Measurements from ENCODE around the gene NCAPD2. TPM values are rescaled to one million over a fixed set of nuclear protein-coding genes. Genes with fewer than 3 reads are reported as not detected.

NCAPD2 gene
- total RNA-seq, 2 donors from 2014 or later, result 35.9 to 94.1 TPM

GRCh38 chr12:6528539-6529235 lies 34.8 kb downstream of the NCAPD2 start:
- intact Hi-C loops (cut with DNase I), result no loop called here
- Histone ChIP-seq H3K9me3 (no peaks in the 10 kb centered on the region), H3K36me3 (peaks cover 25% of the 10 kb centered on the region), H3K4me1 (peaks cover 6% of the 10 kb centered on the region), H3K27me3 (no peaks in the 10 kb centered on the region), H3K27ac (no peak overlapping the region), H3K4me3 (no peak overlapping the region), H3K9ac (ENCODE audit: low read depth in 2 of 2, low read length in 2 of 2) (no peak overlapping the region)
- TF ChIP-seq CTCF (IDR thresholded peaks at IDR 0.05), result no peak
- DNase-seq, result no peak

- H3K9ac ChIP-seq (ENCODE audit: low read depth in 2 of 2, low read length in 2 of 2), result no peak overlapping the region
- intact Hi-C loops (cut with DNase I), result no loop called here
- H3K36me3 ChIP-seq, result peaks cover 25% of the 10 kb centered on the region
- no peak for TF ChIP-seq CTCF (IDR thresholded peaks at IDR 0.05)
- no peak overlapping the region for H3K27ac ChIP-seq
- H3K9me3 ChIP-seq, result no peaks in the 10 kb centered on the region
- H3K4me1 ChIP-seq, result peaks cover 6% of the 10 kb centered on the region
- no peaks in the 10 kb centered on the region for H3K27me3 ChIP-seq
- H3K4me3 ChIP-seq, result no peak overlapping the region
- no peak for DNase-seq
These were observed 35.4 kb downstream of the NCAPD2 start for GRCh38 chr12:6529291-6529737.

- Histone ChIP-seq H3K9me3 (no peaks in the 10 kb centered on the region), H3K9ac (ENCODE audit: low read depth in 2 of 2, low read length in 2 of 2) (no peak overlapping the region), H3K27ac (no peak overlapping the region), H3K36me3 (peaks cover 25% of the 10 kb centered on the region), H3K27me3 (no peaks in the 10 kb centered on the region), H3K4me3 (no peak overlapping the region), H3K4me1 (peaks cover 6% of the 10 kb centered on the region)
- no peak for TF ChIP-seq CTCF (IDR thresholded peaks at IDR 0.05)
- DNase-seq, result no peak
- intact Hi-C loops (cut with DNase I), result no loop called here
These were observed 36.8 kb downstream of the NCAPD2 start for GRCh38 chr12:6530576-6531260.

GRCh38 chr12:6532051-6532926 lies 38.4 kb downstream of the NCAPD2 start:
- peaks cover 19% of the 10 kb centered on the region for H3K36me3 ChIP-seq
- no peaks in the 10 kb centered on the region for H3K27me3 ChIP-seq
- H3K9me3 ChIP-seq, result no peaks in the 10 kb centered on the region
- H3K9ac ChIP-seq (ENCODE audit: low read depth in 2 of 2, low read length in 2 of 2), result peak overlapping the region; percentile 70 to 99
- peak; percentile 62 for DNase-seq
- peaks cover 17% of the 10 kb centered on the region for H3K4me1 ChIP-seq
- H3K27ac ChIP-seq, result peak overlapping the region; percentile 99
- peak overlapping the region; percentile 99 for H3K4me3 ChIP-seq
- intact Hi-C loops (cut with DNase I), result no loop called here
- TF ChIP-seq CTCF (IDR thresholded peaks at IDR 0.05), result no peak

GRCh38 chr12:6532927-6533652 lies 39.2 kb downstream of the NCAPD2 start:
- peaks cover 20% of the 10 kb centered on the region for H3K36me3 ChIP-seq
- peak overlapping the region; percentile 99 for H3K4me3 ChIP-seq
- no peak for TF ChIP-seq CTCF (IDR thresholded peaks at IDR 0.05)
- no peaks in the 10 kb centered on the region for H3K27me3 ChIP-seq
- H3K4me1 ChIP-seq, result peaks cover 22% of the 10 kb centered on the region
- DNase-seq, result peak; percentile 81
- no peaks in the 10 kb centered on the region for H3K9me3 ChIP-seq
- peak overlapping the region; percentile 99 for H3K27ac ChIP-seq
- H3K9ac ChIP-seq (ENCODE audit: low read depth in 2 of 2, low read length in 2 of 2), result peak overlapping the region; percentile 70 to 99
- intact Hi-C loops (cut with DNase I), result no loop called here
